KMS-11 (cell line): ENCODE data around the gene CORO1C.

Source experiments
- H2AFZ ChIP-seq: fragments of 200-600 bp; sonication (generic); 2 replicates; pipeline ENCODE4 v1.6.1; 2016; ENCODE audit warnings: antibody characterized with exemption, mixed run types, low read depth
- H3K27ac ChIP-seq: fragments of 200-600 bp; sonication (generic); 2 replicates; pipeline ENCODE4 v1.6.1; 2016; ENCODE audit warnings: mild to moderate bottlenecking, mixed run types
- H3K27me3 ChIP-seq: fragments of 200-600 bp; sonication (generic); 2 replicates; pipeline ENCODE4 v1.6.1; 2017; ENCODE audit warnings: mild to moderate bottlenecking, low read depth, mixed run types, moderate library complexity; ENCODE audit not compliant: insufficient read depth
- H3K36me3 ChIP-seq: fragments of 200-600 bp; sonication (generic); 2 replicates; pipeline ENCODE4 v1.6.1; 2017; ENCODE audit warnings: mild to moderate bottlenecking, mixed run types; ENCODE audit not compliant: insufficient read depth
- H3K4me1 ChIP-seq: fragments of 200-600 bp; sonication (generic); 2 replicates; pipeline ENCODE4 v1.6.1; 2016; ENCODE audit warnings: mild to moderate bottlenecking, low read depth, mixed run types; ENCODE audit not compliant: poor library complexity, severe bottlenecking
- H3K4me2 ChIP-seq: fragments of 200-600 bp; sonication (generic); 2 replicates; pipeline ENCODE4 v1.7.0; 2016; ENCODE audit warnings: mild to moderate bottlenecking, mixed run types
- H3K4me3 ChIP-seq: fragments of 200-600 bp; sonication (generic); IDR thresholded peaks from 2 replicates; pipeline ENCODE4 v1.6.1; 2017; ENCODE audit warnings: low read depth, low read length, mixed read lengths; ENCODE audit not compliant: insufficient read depth
- H3K79me2 ChIP-seq: fragments of 200-600 bp; sonication (generic); 2 replicates; pipeline ENCODE4 v1.6.1; 2016; ENCODE audit warnings: low read depth, mixed run types; ENCODE audit not compliant: insufficient read depth
- H3K9ac ChIP-seq: fragments of 200-600 bp; sonication (generic); 2 replicates; pipeline ENCODE4 v1.6.1; 2016; ENCODE audit warnings: mild to moderate bottlenecking, mixed run types
- H4K20me1 ChIP-seq: fragments of 200-600 bp; sonication (generic); 2 replicates; pipeline ENCODE4 v1.6.1; 2016; ENCODE audit warnings: mild to moderate bottlenecking, mixed run types; ENCODE audit not compliant: insufficient read depth
- TF ChIP-seq, protein P1 (sequence below): fragments of 200-600 bp; sonication (generic); conservative IDR thresholded peaks from 2 replicates; pipeline ENCODE4 v1.6.1; 2017; ENCODE audit warnings: low read depth, mild to moderate bottlenecking, antibody characterized with exemption, low read length, moderate library complexity, mixed read lengths

The CORO1C gene

DNA sequence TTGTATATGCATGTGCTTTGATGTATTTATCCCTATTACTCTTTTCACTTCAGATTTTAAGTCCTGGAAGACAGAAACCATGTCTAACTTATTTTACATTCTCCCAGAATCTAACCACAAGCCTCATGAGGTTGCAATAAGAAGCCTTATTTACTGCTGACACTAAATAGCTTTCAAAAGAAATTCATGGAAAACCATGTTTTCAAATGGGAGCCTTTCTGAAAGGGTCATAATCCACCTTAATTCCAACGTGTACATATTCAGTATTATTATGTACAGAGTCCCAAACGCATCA is 34.4 kb downstream of the CORO1C start:
- H3K36me3 ChIP-seq: 0 out of 2 replicates have a peak, but pooled peaks cover 3% of the 10 kb centered on the region
- H2AFZ ChIP-seq: no peak overlapping the region
- no peaks in the 10 kb centered on the region for H4K20me1 ChIP-seq
- peaks cover 86% of the 10 kb centered on the region for H3K79me2 ChIP-seq
- no peak overlapping the region for H3K4me3 ChIP-seq
- TF ChIP-seq, protein P1, sequence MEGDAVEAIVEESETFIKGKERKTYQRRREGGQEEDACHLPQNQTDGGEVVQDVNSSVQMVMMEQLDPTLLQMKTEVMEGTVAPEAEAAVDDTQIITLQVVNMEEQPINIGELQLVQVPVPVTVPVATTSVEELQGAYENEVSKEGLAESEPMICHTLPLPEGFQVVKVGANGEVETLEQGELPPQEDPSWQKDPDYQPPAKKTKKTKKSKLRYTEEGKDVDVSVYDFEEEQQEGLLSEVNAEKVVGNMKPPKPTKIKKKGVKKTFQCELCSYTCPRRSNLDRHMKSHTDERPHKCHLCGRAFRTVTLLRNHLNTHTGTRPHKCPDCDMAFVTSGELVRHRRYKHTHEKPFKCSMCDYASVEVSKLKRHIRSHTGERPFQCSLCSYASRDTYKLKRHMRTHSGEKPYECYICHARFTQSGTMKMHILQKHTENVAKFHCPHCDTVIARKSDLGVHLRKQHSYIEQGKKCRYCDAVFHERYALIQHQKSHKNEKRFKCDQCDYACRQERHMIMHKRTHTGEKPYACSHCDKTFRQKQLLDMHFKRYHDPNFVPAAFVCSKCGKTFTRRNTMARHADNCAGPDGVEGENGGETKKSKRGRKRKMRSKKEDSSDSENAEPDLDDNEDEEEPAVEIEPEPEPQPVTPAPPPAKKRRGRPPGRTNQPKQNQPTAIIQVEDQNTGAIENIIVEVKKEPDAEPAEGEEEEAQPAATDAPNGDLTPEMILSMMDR: no peak
- H3K4me1 ChIP-seq: peaks cover 91% of the 10 kb centered on the region
- peak overlapping the region; percentile 11; the same call in 1 of the 2 replicates for H3K9ac ChIP-seq
- H3K4me2 ChIP-seq: peak overlapping the region; percentile 78
- no peaks in the 10 kb centered on the region for H3K27me3 ChIP-seq
- peak overlapping the region; percentile 65 for H3K27ac ChIP-seq

DNA sequence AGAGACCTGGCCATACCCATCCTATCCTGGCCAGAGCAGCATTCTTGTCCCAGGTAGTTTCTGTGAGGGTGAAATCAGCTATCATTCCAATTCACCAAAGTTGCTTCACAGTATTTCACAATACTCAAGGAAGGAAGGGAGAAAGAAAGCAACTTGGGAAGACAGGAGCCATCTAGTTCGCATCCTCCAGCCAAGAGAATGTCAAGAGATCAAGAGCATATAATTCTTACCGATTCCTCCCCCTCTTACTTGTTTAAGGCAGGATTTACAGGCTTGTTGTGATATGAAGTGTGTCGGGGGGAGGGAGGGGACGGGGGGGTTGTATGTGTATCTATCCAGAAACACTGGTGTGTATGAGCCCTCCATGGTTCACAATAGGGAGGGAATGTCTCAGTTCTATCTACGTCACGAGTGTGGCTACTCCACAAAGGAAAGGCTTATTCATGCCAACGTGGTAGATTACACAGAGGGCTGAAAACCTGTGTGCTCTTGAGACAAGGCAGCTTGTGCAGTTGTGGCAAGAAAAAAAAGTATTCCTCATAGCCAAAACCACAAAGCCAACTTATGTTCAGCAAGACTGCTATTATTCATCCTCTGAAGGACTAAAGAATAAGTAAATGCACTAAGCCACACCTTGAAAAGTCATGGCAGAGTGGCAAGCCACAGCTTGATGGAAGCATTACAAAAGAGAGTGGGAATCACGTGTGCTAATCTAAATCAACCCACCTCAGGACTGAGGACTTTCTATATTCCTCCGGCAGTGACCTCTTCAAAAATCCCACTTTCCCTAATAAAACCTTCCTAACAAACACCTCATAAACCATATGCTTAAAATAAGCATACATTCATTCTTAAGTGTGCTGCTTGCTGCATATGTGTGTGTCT is 35.0 kb downstream of the CORO1C start:
- H3K79me2 ChIP-seq: peaks cover 81% of the 10 kb centered on the region
- H3K4me2 ChIP-seq: peak overlapping the region; percentile 78
- H3K9ac ChIP-seq: peak overlapping the region; percentile 11; the same call in 1 of the 2 replicates
- no peaks in the 10 kb centered on the region for H4K20me1 ChIP-seq
- no peak overlapping the region for H2AFZ ChIP-seq
- no peaks in the 10 kb centered on the region for H3K27me3 ChIP-seq
- peak overlapping the region; percentile 65 for H3K27ac ChIP-seq
- H3K4me1 ChIP-seq: peaks cover 95% of the 10 kb centered on the region
- no peak overlapping the region for H3K4me3 ChIP-seq
- H3K36me3 ChIP-seq: 0 out of 2 replicates have a peak, but pooled peaks cover 3% of the 10 kb centered on the region
- TF ChIP-seq, protein P1: no peak

DNA sequence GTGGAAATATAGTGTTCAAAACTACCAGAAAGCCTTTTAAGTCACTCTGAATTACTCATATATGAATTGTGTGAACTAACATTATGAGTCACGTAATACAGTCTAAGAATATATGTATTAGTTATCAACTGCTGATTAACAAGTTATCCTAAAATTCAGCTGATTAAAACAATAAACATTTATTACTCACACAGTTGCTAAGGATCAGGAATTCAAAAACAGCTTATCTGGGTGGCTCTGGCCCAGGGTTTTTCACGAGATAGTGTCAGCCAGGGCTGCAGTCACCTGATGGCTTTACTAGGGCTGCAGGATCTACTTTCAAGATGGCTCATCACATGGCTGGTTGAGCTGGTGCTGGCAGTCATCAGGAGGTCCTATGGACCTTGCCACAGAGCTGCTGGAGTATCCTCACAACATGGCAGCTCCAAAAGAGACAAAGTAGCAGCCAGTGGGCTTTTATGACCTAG is 36.5 kb downstream of the CORO1C start:
- no peaks in the 10 kb centered on the region for H4K20me1 ChIP-seq
- H3K4me2 ChIP-seq: no peak overlapping the region
- H3K79me2 ChIP-seq: peaks cover 78% of the 10 kb centered on the region
- H3K36me3 ChIP-seq: 0 out of 2 replicates have a peak, but pooled peaks cover under 1% of the 10 kb centered on the region
- no peak overlapping the region for H3K9ac ChIP-seq
- peaks cover 99% of the 10 kb centered on the region for H3K4me1 ChIP-seq
- TF ChIP-seq, protein P1: no peak
- H3K27me3 ChIP-seq: no peaks in the 10 kb centered on the region
- H3K4me3 ChIP-seq: no peak overlapping the region
- H2AFZ ChIP-seq: no peak overlapping the region
- peak overlapping the region; percentile 96; the same call in 1 of the 2 replicates for H3K27ac ChIP-seq

DNA sequence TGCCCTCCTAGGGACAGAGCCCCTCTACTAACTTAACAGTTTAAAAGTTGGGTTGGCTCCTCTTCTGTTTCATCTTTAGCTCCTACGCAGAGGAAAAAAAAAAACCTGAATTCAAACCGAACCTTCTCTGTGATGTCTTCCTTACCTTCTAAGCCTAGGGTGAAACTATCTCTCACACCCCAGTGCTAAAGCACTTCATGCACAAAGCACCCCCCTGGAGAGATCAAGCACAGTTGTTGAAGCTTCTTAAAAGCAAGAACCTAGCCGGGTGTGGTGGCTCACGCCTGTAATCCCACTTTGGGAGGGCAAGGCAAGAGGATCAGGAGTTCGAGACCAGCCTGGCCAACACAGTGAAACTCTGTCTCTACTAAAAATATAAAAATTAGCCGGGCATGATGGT is 37.6 kb downstream of the CORO1C start:
- no peaks in the 10 kb centered on the region for H4K20me1 ChIP-seq
- peaks cover 99% of the 10 kb centered on the region for H3K4me1 ChIP-seq
- no peak overlapping the region for H3K4me3 ChIP-seq
- H3K27me3 ChIP-seq: no peaks in the 10 kb centered on the region
- no peaks in the 10 kb centered on the region for H3K36me3 ChIP-seq
- TF ChIP-seq, protein P1: no peak
- peaks cover 79% of the 10 kb centered on the region for H3K79me2 ChIP-seq
- no peak overlapping the region for H2AFZ ChIP-seq
- H3K9ac ChIP-seq: no peak overlapping the region; the same call in 1 of the 2 replicates
- H3K27ac ChIP-seq: peak overlapping the region; percentile 96
- H3K4me2 ChIP-seq: peak overlapping the region; percentile 81
